Measurements from ENCODE around the gene DDR1. TPM values are rescaled to one million over a fixed set of nuclear protein-coding genes. Genes with fewer than 3 reads are reported as not detected.
A peak's percentile ranks its signal among the peaks of the same experiment; 100 is the strongest.

The DDR1 gene
- total RNA-seq, 1 experiment from 2014 or later = 258 TPM

- peaks cover 4% of the 10 kb centered on the region; the same call in 1 of the 2 replicates for H3K4me1 ChIP-seq (ENCODE audit: insufficient read depth, low read length)
- peaks cover 21 to 37% of the 10 kb centered on the region in 2 experiments for H3K9me3 Mint-ChIP-seq
- H3K27ac Mint-ChIP-seq = no peak overlapping the region
- H3K23ac ChIP-seq (ENCODE audit: insufficient read length, low read depth, low read length) = no peak overlapping the region
- no peak overlapping the region for H3K4me2 ChIP-seq (ENCODE audit: insufficient read depth, insufficient read length, low read length)
- no peak overlapping the region for H2BK12ac ChIP-seq (ENCODE audit: insufficient read length, low read depth, low read length)
- no peak overlapping the region for H2BK5ac ChIP-seq (ENCODE audit: insufficient read length, low read length)
- no peaks in the 10 kb centered on the region for H4K20me1 ChIP-seq (ENCODE audit: control insufficient read depth, insufficient read depth, insufficient read length)
- DNase-seq = no peak
- no peaks in the 10 kb centered on the region for H3K9me3 ChIP-seq (ENCODE audit: control insufficient read depth, low read depth, low read length)
- no peaks in the 10 kb centered on the region for H3K79me1 ChIP-seq (ENCODE audit: insufficient read depth, low read depth, low read length, poor library complexity, severe bottlenecking)
- H2AFZ ChIP-seq (ENCODE audit: low read length) = no peak overlapping the region
- H3K18ac ChIP-seq (ENCODE audit: insufficient read length, low read depth, low read length) = no peak overlapping the region
- no peak overlapping the region for H4K91ac ChIP-seq (ENCODE audit: insufficient read length, low read depth, low read length)
- no peak overlapping the region for H3K9ac ChIP-seq (ENCODE audit: extremely low read depth, insufficient read length, low read length)
- no peak overlapping the region for H3K4ac ChIP-seq (ENCODE audit: low read depth, low read length)
- H3K27ac ChIP-seq (ENCODE audit: insufficient read length, low read depth, low read length) = peak overlapping the region; percentile 9
- H3T11ph ChIP-seq (ENCODE audit: low read length) = no peak overlapping the region
- no peak overlapping the region for H2BK120ac ChIP-seq (ENCODE audit: low read depth, low read length, poor library complexity, severe bottlenecking)
- no peak overlapping the region for H2BK20ac ChIP-seq (ENCODE audit: low read depth, low read length, poor library complexity, severe bottlenecking)
- H3K4me3 Mint-ChIP-seq = no peak overlapping the region
- H3K36me3 Mint-ChIP-seq (ENCODE audit: insufficient read depth in 1 of 3, low read depth in 3 of 3) = peaks cover 43 to 56% (median 55%) of the 10 kb centered on the region in 3 experiments
- WGBS (ENCODE audit: extremely low coverage, insufficient read length, low lambda C conversion rate) = 100% methylated on average over 2 of the region's 6 CpGs
- H2BK15ac ChIP-seq (ENCODE audit: low read depth, low read length) = no peak overlapping the region
- H2AK5ac ChIP-seq (ENCODE audit: insufficient read length, low read length) = no peak overlapping the region
- H3K27me3 Mint-ChIP-seq (ENCODE audit: low read depth) = no peaks in the 10 kb centered on the region
- H3K56ac ChIP-seq (ENCODE audit: insufficient read length, low read depth, low read length) = no peak overlapping the region
- no peak overlapping the region for H3K14ac ChIP-seq (ENCODE audit: insufficient read depth, low read length)
- no peak overlapping the region for H4K8ac ChIP-seq (replicated peaks; ENCODE audit: insufficient read length, low read depth, low read length)
- no peaks in the 10 kb centered on the region for H3K79me2 ChIP-seq (ENCODE audit: insufficient read depth, low read length)
- no peaks in the 10 kb centered on the region for H3K23me2 ChIP-seq (ENCODE audit: insufficient read length, low read depth, low read length, poor library complexity, severe bottlenecking)
- no peak for TF ChIP-seq CTCF (conservative IDR thresholded peaks at IDR 0.05)
- no peak overlapping the region for H4K5ac ChIP-seq (ENCODE audit: insufficient read length, low read depth, low read length)
- H3K27me3 ChIP-seq (ENCODE audit: insufficient read depth, low read length) = no peaks in the 10 kb centered on the region; the same call in 1 of the 2 replicates
- H3K4me1 Mint-ChIP-seq = peaks cover 21 to 30% of the 10 kb centered on the region in 2 experiments
These were observed 46.9 kb upstream of the DDR1 start for GRCh38 chr6:30837432-30837831.

All from H9 (cell line).